ENCODE measurements around the gene MORN3. TPM values are rescaled to one million over a fixed set of nuclear protein-coding genes. Genes with fewer than 3 reads are reported as not detected.

The MORN3 gene
- total and polyA plus RNA-seq, 10 of the 15 experiments (the other 5 are each of a cell fraction or from before 2014, with no cell fraction given): 0.08 to 0.34 (median 0.17) TPM

DNA sequence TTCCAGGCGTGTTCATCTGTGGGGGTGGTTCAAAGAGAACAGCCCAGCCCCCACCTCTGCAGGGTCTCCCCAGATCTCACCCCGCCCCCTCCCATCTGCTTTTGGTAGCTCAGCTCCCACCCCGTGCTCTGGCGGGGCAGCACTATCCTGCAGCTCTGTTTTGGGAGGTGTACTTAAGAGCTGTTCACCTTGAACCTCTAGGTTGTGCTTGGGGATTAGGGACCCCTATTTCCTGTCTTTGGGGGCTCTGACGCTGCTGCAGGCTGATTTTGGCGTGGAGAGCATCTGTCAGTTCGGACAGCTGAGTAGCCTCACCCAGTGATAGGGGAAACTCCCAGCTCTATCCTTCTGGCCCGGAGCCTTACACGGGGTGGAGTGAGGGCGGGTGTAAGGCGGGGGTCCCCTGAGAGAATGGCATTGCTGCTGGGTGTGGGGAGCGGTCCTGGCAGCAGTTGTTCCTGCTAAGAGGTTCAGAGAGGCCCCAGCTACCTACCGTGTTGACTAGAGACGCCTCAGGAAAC is 43.9 kb upstream of the MORN3 start:
- SMC1A ChIA-PET (ENCODE audit: uncharacterized antibody, unreplicated experiment): interaction anchor here (0.6 to 3.6 kb wide), 6 partner anchors 11 to 81 kb away, joined by 3 to 14 read pairs (median 5); no protein-coding TSS in a partner anchor
- intact Hi-C loops (cut with micrococcal nuclease; ENCODE audit: unreplicated experiment) (no loop called here), in situ Hi-C loops (cut with MboI) (no loop called here)
- Histone ChIP-seq H3K36me3 (ENCODE audit: control insufficient read depth in 2 of 2, insufficient read depth in 2 of 2, low read length in 1 of 2) (no peaks in the 10 kb centered on the region), H3K9me3 (replicated peaks; ENCODE audit: control insufficient read depth, insufficient read depth, low read length) (no peaks in the 10 kb centered on the region), H3K27ac (ENCODE audit: control insufficient read depth, insufficient read depth) (peak overlapping the region; percentile 32; the same call in 1 of the 2 replicates), H4K20me1 (ENCODE audit: control insufficient read depth, insufficient read depth) (no peaks in the 10 kb centered on the region), H3K79me2 (ENCODE audit: control insufficient read depth, insufficient read depth, low read length) (peaks cover 14% of the 10 kb centered on the region), H3K9ac (ENCODE audit: control insufficient read depth, insufficient read depth, low read length) (peak overlapping the region; percentile 58), H3K4me3 (peak overlapping the region; percentile 85), H3K4me1 (ENCODE audit: control insufficient read depth, insufficient read depth, low read length) (peaks cover 11% of the 10 kb centered on the region; the same call in 1 of the 2 replicates), H3K27me3 (replicated peaks in 1 of 2; ENCODE audit: control insufficient read depth in 2 of 2, insufficient read depth in 2 of 2, low read length in 1 of 2) (no peaks in the 10 kb centered on the region), H2AFZ (ENCODE audit: control insufficient read depth, low read depth, low read length) (peak overlapping the region; percentile 86), H3K4me2 (ENCODE audit: control insufficient read depth, insufficient read depth) (peak overlapping the region; percentile 99)
- POLR2A ChIA-PET: interaction anchor here (0.6 to 2.6 kb wide), 10 partner anchors 19 to 1316 kb away, joined by 3 to 8 read pairs (median 5); partner anchors contain the start of genes PSMD9 and RHOF
- CTCF ChIA-PET: interaction anchor here (0.7 to 2.7 kb wide), 6 partner anchors 60 to 175 kb away, joined by 3 to 23 read pairs (median 4); partner anchors contain the start of genes PSMD9 and RHOF
- FAIRE-seq (no peak), ATAC-seq (peak; percentile 62), DNase-seq (ENCODE audit: low read depth, low spot score) (no peak)
- WGBS (ENCODE audit: insufficient coverage, insufficient replicate concordance, low lambda C conversion rate, missing lambda C conversion rate): 18% methylated on average over 14 of the region's 14 CpGs
- no peak for TF ChIP-seq NFYA (IDR thresholded peaks at IDR 0.05; ENCODE audit: borderline replicate concordance, low read depth, low read length)
- TF ChIP-seq, protein P1, sequence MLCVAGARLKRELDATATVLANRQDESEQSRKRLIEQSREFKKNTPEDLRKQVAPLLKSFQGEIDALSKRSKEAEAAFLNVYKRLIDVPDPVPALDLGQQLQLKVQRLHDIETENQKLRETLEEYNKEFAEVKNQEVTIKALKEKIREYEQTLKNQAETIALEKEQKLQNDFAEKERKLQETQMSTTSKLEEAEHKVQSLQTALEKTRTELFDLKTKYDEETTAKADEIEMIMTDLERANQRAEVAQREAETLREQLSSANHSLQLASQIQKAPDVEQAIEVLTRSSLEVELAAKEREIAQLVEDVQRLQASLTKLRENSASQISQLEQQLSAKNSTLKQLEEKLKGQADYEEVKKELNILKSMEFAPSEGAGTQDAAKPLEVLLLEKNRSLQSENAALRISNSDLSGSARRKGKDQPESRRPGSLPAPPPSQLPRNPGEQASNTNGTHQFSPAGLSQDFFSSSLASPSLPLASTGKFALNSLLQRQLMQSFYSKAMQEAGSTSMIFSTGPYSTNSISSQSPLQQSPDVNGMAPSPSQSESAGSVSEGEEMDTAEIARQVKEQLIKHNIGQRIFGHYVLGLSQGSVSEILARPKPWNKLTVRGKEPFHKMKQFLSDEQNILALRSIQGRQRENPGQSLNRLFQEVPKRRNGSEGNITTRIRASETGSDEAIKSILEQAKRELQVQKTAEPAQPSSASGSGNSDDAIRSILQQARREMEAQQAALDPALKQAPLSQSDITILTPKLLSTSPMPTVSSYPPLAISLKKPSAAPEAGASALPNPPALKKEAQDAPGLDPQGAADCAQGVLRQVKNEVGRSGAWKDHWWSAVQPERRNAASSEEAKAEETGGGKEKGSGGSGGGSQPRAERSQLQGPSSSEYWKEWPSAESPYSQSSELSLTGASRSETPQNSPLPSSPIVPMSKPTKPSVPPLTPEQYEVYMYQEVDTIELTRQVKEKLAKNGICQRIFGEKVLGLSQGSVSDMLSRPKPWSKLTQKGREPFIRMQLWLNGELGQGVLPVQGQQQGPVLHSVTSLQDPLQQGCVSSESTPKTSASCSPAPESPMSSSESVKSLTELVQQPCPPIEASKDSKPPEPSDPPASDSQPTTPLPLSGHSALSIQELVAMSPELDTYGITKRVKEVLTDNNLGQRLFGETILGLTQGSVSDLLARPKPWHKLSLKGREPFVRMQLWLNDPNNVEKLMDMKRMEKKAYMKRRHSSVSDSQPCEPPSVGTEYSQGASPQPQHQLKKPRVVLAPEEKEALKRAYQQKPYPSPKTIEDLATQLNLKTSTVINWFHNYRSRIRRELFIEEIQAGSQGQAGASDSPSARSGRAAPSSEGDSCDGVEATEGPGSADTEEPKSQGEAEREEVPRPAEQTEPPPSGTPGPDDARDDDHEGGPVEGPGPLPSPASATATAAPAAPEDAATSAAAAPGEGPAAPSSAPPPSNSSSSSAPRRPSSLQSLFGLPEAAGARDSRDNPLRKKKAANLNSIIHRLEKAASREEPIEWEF (IDR thresholded peaks at IDR 0.05; ENCODE audit: insufficient replicate concordance, low read depth, low read length): no peak
- TF ChIP-seq EED (IDR thresholded peaks at IDR 0.05; ENCODE audit: low read depth): no peak
- TF ChIP-seq NFYB (IDR thresholded peaks at IDR 0.05; ENCODE audit: insufficient read depth, low read depth, low read length): no peak
- TF ChIP-seq NR2C1 (IDR thresholded peaks at IDR 0.05): no peak
- TF ChIP-seq, protein P2, sequence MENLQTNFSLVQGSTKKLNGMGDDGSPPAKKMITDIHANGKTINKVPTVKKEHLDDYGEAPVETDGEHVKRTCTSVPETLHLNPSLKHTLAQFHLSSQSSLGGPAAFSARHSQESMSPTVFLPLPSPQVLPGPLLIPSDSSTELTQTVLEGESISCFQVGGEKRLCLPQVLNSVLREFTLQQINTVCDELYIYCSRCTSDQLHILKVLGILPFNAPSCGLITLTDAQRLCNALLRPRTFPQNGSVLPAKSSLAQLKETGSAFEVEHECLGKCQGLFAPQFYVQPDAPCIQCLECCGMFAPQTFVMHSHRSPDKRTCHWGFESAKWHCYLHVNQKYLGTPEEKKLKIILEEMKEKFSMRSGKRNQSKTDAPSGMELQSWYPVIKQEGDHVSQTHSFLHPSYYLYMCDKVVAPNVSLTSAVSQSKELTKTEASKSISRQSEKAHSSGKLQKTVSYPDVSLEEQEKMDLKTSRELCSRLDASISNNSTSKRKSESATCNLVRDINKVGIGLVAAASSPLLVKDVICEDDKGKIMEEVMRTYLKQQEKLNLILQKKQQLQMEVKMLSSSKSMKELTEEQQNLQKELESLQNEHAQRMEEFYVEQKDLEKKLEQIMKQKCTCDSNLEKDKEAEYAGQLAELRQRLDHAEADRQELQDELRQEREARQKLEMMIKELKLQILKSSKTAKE (IDR thresholded peaks at IDR 0.05; ENCODE audit: low read depth, poor library complexity, severe bottlenecking): no peak
- peak; percentile 77; the same call in 1 of the 2 replicates for TF ChIP-seq TCF12 (IDR thresholded peaks at IDR 0.05; ENCODE audit: low read depth, low read length)
- no peak for TF ChIP-seq TCF3 (IDR thresholded peaks at IDR 0.05; ENCODE audit: borderline replicate concordance, insufficient read depth, low read depth, low read length)
- 0 out of 2 replicates have a peak, but pooled peaks have one; percentile 30 for TF ChIP-seq MXI1 (IDR thresholded peaks at IDR 0.05; ENCODE audit: low read depth, low read length)
- TF ChIP-seq, protein P3, sequence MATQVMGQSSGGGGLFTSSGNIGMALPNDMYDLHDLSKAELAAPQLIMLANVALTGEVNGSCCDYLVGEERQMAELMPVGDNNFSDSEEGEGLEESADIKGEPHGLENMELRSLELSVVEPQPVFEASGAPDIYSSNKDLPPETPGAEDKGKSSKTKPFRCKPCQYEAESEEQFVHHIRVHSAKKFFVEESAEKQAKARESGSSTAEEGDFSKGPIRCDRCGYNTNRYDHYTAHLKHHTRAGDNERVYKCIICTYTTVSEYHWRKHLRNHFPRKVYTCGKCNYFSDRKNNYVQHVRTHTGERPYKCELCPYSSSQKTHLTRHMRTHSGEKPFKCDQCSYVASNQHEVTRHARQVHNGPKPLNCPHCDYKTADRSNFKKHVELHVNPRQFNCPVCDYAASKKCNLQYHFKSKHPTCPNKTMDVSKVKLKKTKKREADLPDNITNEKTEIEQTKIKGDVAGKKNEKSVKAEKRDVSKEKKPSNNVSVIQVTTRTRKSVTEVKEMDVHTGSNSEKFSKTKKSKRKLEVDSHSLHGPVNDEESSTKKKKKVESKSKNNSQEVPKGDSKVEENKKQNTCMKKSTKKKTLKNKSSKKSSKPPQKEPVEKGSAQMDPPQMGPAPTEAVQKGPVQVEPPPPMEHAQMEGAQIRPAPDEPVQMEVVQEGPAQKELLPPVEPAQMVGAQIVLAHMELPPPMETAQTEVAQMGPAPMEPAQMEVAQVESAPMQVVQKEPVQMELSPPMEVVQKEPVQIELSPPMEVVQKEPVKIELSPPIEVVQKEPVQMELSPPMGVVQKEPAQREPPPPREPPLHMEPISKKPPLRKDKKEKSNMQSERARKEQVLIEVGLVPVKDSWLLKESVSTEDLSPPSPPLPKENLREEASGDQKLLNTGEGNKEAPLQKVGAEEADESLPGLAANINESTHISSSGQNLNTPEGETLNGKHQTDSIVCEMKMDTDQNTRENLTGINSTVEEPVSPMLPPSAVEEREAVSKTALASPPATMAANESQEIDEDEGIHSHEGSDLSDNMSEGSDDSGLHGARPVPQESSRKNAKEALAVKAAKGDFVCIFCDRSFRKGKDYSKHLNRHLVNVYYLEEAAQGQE (IDR thresholded peaks at IDR 0.05; ENCODE audit: low read depth, low read length): no peak
- BruUV-seq (replicated peaks): no TSS peak
- RAD21 ChIA-PET (ENCODE audit: unreplicated experiment): interaction anchor here (0.6 to 4.1 kb wide), 7 partner anchors 27 to 868 kb away, joined by 3 to 32 read pairs (median 4); partner anchors contain the start of gene RHOF
